H9 (cell line): ENCODE results near the gene SEC61B. TPM values are rescaled to one million over a fixed set of nuclear protein-coding genes. Genes with fewer than 3 reads are reported as not detected.

Experiments
- DNase-seq: peaks from one replicate; pipeline ENCODE4 v3.0.0-alpha.2; 2017
- H2AFZ ChIP-seq: one replicate; pipeline ENCODE4 v1.6.1; 2013; ENCODE audit warnings: mild to moderate bottlenecking, low read length, control low read depth, moderate library complexity
- H2AK5ac ChIP-seq: 2 replicates; pipeline ENCODE4 v1.6.1; 2013; ENCODE audit warnings: low read length, control low read depth, mixed read lengths; ENCODE audit not compliant: insufficient read length
- H2BK120ac ChIP-seq: one replicate; pipeline ENCODE4 v1.6.1; 2013; ENCODE audit warnings: low read depth, mild to moderate bottlenecking, low read length, control low read depth, inconsistent platforms; ENCODE audit not compliant: poor library complexity, severe bottlenecking
- H2BK12ac ChIP-seq: 2 replicates; pipeline ENCODE4 v1.6.1; 2013; ENCODE audit warnings: low read length, control low read depth, mixed read lengths, low read depth; ENCODE audit not compliant: insufficient read length
- H2BK15ac ChIP-seq: 2 replicates; pipeline ENCODE4 v1.6.1; 2013; ENCODE audit warnings: low read depth, low read length, control low read depth
- H2BK20ac ChIP-seq: one replicate; pipeline ENCODE4 v1.6.1; 2013; ENCODE audit warnings: low read depth, mild to moderate bottlenecking, low read length, control low read depth, inconsistent platforms; ENCODE audit not compliant: poor library complexity, severe bottlenecking
- H2BK5ac ChIP-seq: 2 replicates; pipeline ENCODE4 v1.6.1; 2013; ENCODE audit warnings: low read length, control low read depth, mixed read lengths; ENCODE audit not compliant: insufficient read length
- H3K14ac ChIP-seq: 2 replicates; pipeline ENCODE4 v1.6.1; 2013; ENCODE audit warnings: low read length, control low read depth; ENCODE audit not compliant: insufficient read depth
- H3K18ac ChIP-seq: 2 replicates; pipeline ENCODE4 v1.6.1; 2013; ENCODE audit warnings: low read depth, mild to moderate bottlenecking, mixed read lengths, low read length, control low read depth; ENCODE audit not compliant: insufficient read length
- H3K23ac ChIP-seq: 2 replicates; pipeline ENCODE4 v1.6.1; 2013; ENCODE audit warnings: low read length, control low read depth, mixed read lengths, low read depth; ENCODE audit not compliant: insufficient read length
- H3K23me2 ChIP-seq: 2 replicates; pipeline ENCODE4 v1.6.1; 2013; ENCODE audit warnings: low read depth, mild to moderate bottlenecking, mixed read lengths, low read length, control low read depth; ENCODE audit not compliant: insufficient read length, poor library complexity, severe bottlenecking
- H3K27ac ChIP-seq: 2 replicates; pipeline ENCODE4 v1.5.1; 2013; ENCODE audit warnings: low read length, control low read depth, mixed read lengths, low read depth; ENCODE audit not compliant: insufficient read length
- H3K27me3 ChIP-seq: 2 replicates; pipeline ENCODE4 v1.6.1; 2013; ENCODE audit warnings: low read length, control low read depth, inconsistent platforms; ENCODE audit not compliant: insufficient read depth
- H3K4ac ChIP-seq: 2 replicates; pipeline ENCODE4 v1.6.1; 2013; ENCODE audit warnings: low read depth, mild to moderate bottlenecking, control low read depth, inconsistent platforms, low read length, moderate library complexity
- H3K4me1 ChIP-seq: 2 replicates; pipeline ENCODE4 v1.6.1; 2013; ENCODE audit warnings: low read length, control low read depth, inconsistent platforms; ENCODE audit not compliant: insufficient read depth
- H3K4me2 ChIP-seq: 2 replicates; pipeline ENCODE4 v1.6.1; 2013; ENCODE audit warnings: low read length, control low read depth, mixed read lengths; ENCODE audit not compliant: insufficient read length, insufficient read depth
- H3K56ac ChIP-seq: 2 replicates; pipeline ENCODE4 v1.6.1; 2013; ENCODE audit warnings: low read depth, mild to moderate bottlenecking, mixed read lengths, low read length, control low read depth; ENCODE audit not compliant: insufficient read length
- H3K79me1 ChIP-seq: 2 replicates; pipeline ENCODE4 v1.6.1; 2013; ENCODE audit warnings: low read depth, mild to moderate bottlenecking, moderate library complexity, low read length, control low read depth, inconsistent platforms; ENCODE audit not compliant: insufficient read depth, poor library complexity, severe bottlenecking
- H3K79me2 ChIP-seq: 2 replicates; pipeline ENCODE4 v1.6.1; 2013; ENCODE audit warnings: low read length, control low read depth, inconsistent platforms; ENCODE audit not compliant: insufficient read depth
- H3K9ac ChIP-seq: 2 replicates; pipeline ENCODE4 v1.6.1; 2013; ENCODE audit warnings: low read length, control low read depth, mixed read lengths; ENCODE audit not compliant: insufficient read length; ENCODE audit errors: extremely low read depth
- H3K9me3 ChIP-seq: one replicate; pipeline ENCODE4 v1.6.1; 2013; ENCODE audit warnings: low read depth, low read length, inconsistent platforms; ENCODE audit not compliant: control insufficient read depth
- H3T11ph ChIP-seq: one replicate; pipeline ENCODE4 v1.6.1; 2013; ENCODE audit warnings: mild to moderate bottlenecking, low read length, control low read depth, inconsistent platforms
- H4K20me1 ChIP-seq: one replicate; pipeline ENCODE4 v1.6.1; 2013; ENCODE audit not compliant: control insufficient read depth, insufficient read length, insufficient read depth
- H4K5ac ChIP-seq: 2 replicates; pipeline ENCODE4 v1.6.1; 2013; ENCODE audit warnings: low read depth, mild to moderate bottlenecking, mixed read lengths, low read length, control low read depth; ENCODE audit not compliant: insufficient read length
- H4K8ac ChIP-seq: replicated peaks from 2 replicates; pipeline ENCODE4 v1.6.1; 2013; ENCODE audit warnings: low read length, control low read depth, mixed read lengths, low read depth; ENCODE audit not compliant: insufficient read length
- H4K91ac ChIP-seq: 2 replicates; pipeline ENCODE4 v1.6.1; 2013; ENCODE audit warnings: low read depth, mild to moderate bottlenecking, moderate library complexity, mixed read lengths, low read length, control low read depth; ENCODE audit not compliant: insufficient read length
- H3K27ac Mint-ChIP-seq, 3 experiments: 2 replicates in 2 of 3; 3 replicates in 1 of 3; pipeline ENCODE4 v1.8.0; 2020 to 2021; ENCODE audit warnings: mixed read lengths in 3 of 3, mild to moderate bottlenecking in 1 of 3, moderate library complexity in 1 of 3
- H3K27me3 Mint-ChIP-seq: 2 replicates; pipeline ENCODE4 v1.8.0; 2021; ENCODE audit warnings: low read depth, mild to moderate bottlenecking, moderate library complexity, mixed read lengths
- H3K36me3 Mint-ChIP-seq, 3 experiments: 2 replicates in 2 of 3; 3 replicates in 1 of 3; pipeline ENCODE4 v1.8.0; 2020 to 2021; ENCODE audit warnings: low read depth in 3 of 3, mixed read lengths in 3 of 3; ENCODE audit not compliant: insufficient read depth in 1 of 3
- H3K4me1 Mint-ChIP-seq, 2 experiments: 2 replicates each; pipeline ENCODE4 v1.8.0; 2020; ENCODE audit warnings: mixed read lengths in 2 of 2
- H3K4me3 Mint-ChIP-seq, 2 experiments: 2 replicates in 1 of 2; 3 replicates in 1 of 2; pipeline ENCODE4 v1.8.0; 2020 to 2021; ENCODE audit warnings: mild to moderate bottlenecking in 2 of 2, mixed read lengths in 2 of 2, moderate library complexity in 1 of 2
- H3K9me3 Mint-ChIP-seq, 2 experiments: 2 replicates in 1 of 2; 3 replicates in 1 of 2; pipeline ENCODE4 v1.8.0; 2020; ENCODE audit warnings: mild to moderate bottlenecking in 2 of 2, mixed read lengths in 2 of 2, moderate library complexity in 1 of 2
- WGBS: extraction: QIAGEN DNeasy Blood & Tissue Kit; methylation state at CpG from one replicate; pipeline ENCODE4 v1.1.7; 2013; ENCODE audit warnings: missing lambda C conversion rate, low lambda C conversion rate, mixed read lengths; ENCODE audit not compliant: insufficient read length; ENCODE audit errors: extremely low coverage; 5-methylcytosine and 5-hydroxymethylcytosine counted together
- total RNA-seq: library from RNA; stranded (reverse); gene quantifications from 2 replicates; pipeline ENCODE4 v1.2.1, GENCODE V29; 2021
- TF ChIP-seq, protein P1 (sequence below): fragments of 200-600 bp; sonication (generic); conservative IDR thresholded peaks from 3 replicates; pipeline ENCODE4 v1.8.0; 2021; ENCODE audit warnings: antibody characterized with exemption, mild to moderate bottlenecking

SEC61B gene
- total RNA-seq, 1 experiment from 2014 or later: 142 TPM

DNA sequence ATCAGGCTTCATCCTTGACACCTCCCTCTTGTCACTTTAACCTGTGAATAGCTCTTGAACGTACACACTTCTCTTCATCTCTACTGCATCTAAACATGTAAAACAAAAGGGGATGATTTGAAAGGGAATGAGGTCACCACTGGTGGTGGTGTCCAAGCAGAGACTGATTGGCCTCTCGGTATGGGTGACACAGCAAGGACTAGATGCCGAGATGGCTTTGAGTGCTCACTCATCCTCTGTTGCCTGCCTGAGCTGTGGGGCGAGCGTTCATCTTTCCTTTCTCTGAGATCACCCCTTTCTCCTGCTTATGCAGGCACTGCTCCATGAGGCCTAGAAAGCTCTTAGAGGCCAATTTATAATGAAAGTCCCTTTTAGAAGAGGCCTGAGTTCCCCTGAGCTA lies 51.9 kb downstream of the SEC61B start:
- WGBS: no CpG with 5 or more reads among the region's 5 CpGs
- no peak overlapping the region for H4K91ac ChIP-seq
- H3K4me3 Mint-ChIP-seq: no peak overlapping the region
- no peak overlapping the region for H3K18ac ChIP-seq
- no peak for DNase-seq
- H4K20me1 ChIP-seq: no peaks in the 10 kb centered on the region
- H3K14ac ChIP-seq: no peak overlapping the region
- H3K9me3 Mint-ChIP-seq: peaks cover 0 to 6% of the 10 kb centered on the region in 2 experiments; a peak in 1 of 5 replicates
- no peaks in the 10 kb centered on the region; a peak in 1 of 7 replicates for H3K36me3 Mint-ChIP-seq
- no peak overlapping the region for H2BK15ac ChIP-seq
- H2BK120ac ChIP-seq: no peak overlapping the region
- H3K23me2 ChIP-seq: no peaks in the 10 kb centered on the region
- no peak overlapping the region for H3K56ac ChIP-seq
- H3K27ac ChIP-seq: no peak overlapping the region
- no peaks in the 10 kb centered on the region for H3K79me2 ChIP-seq
- H3K23ac ChIP-seq: no peak overlapping the region
- TF ChIP-seq, protein P1, sequence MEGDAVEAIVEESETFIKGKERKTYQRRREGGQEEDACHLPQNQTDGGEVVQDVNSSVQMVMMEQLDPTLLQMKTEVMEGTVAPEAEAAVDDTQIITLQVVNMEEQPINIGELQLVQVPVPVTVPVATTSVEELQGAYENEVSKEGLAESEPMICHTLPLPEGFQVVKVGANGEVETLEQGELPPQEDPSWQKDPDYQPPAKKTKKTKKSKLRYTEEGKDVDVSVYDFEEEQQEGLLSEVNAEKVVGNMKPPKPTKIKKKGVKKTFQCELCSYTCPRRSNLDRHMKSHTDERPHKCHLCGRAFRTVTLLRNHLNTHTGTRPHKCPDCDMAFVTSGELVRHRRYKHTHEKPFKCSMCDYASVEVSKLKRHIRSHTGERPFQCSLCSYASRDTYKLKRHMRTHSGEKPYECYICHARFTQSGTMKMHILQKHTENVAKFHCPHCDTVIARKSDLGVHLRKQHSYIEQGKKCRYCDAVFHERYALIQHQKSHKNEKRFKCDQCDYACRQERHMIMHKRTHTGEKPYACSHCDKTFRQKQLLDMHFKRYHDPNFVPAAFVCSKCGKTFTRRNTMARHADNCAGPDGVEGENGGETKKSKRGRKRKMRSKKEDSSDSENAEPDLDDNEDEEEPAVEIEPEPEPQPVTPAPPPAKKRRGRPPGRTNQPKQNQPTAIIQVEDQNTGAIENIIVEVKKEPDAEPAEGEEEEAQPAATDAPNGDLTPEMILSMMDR: no peak
- H4K8ac ChIP-seq: no peak overlapping the region
- no peak overlapping the region for H3K4me2 ChIP-seq
- H3K79me1 ChIP-seq: no peaks in the 10 kb centered on the region
- no peak overlapping the region for H3K9ac ChIP-seq
- H3K9me3 ChIP-seq: no peaks in the 10 kb centered on the region
- H3K4me1 ChIP-seq: no peaks in the 10 kb centered on the region
- no peak overlapping the region for H2BK20ac ChIP-seq
- no peak overlapping the region for H2AFZ ChIP-seq
- H2AK5ac ChIP-seq: no peak overlapping the region
- H4K5ac ChIP-seq: no peak overlapping the region
- H3K4ac ChIP-seq: no peak overlapping the region
- no peak overlapping the region for H2BK12ac ChIP-seq
- H3K27me3 Mint-ChIP-seq: no peaks in the 10 kb centered on the region
- peaks cover 5% of the 10 kb centered on the region in 2 experiments; a peak in 3 of 4 replicates for H3K4me1 Mint-ChIP-seq
- no peak overlapping the region for H2BK5ac ChIP-seq
- no peak overlapping the region for H3K27ac Mint-ChIP-seq
- H3K27me3 ChIP-seq: no peaks in the 10 kb centered on the region
- no peak overlapping the region for H3T11ph ChIP-seq
